HepG2 (cell line): ENCODE measurements around the gene SLC38A3. TPM values are rescaled to one million over a fixed set of nuclear protein-coding genes. Genes with fewer than 3 reads are reported as not detected.

Experiments used
- AGO1 ChIP-seq: fragments of 200-400 bp; formaldehyde crosslinking; IDR thresholded peaks from 2 replicates; pipeline ENCODE4 v1.6.1; 2017; ENCODE audit warnings: mild to moderate bottlenecking, low read depth, low read length, moderate library complexity; ENCODE audit not compliant: poor library complexity, severe bottlenecking
- ATF7-NPFF ChIP-seq: sonication (generic); formaldehyde crosslinking; IDR thresholded peaks from 2 replicates; pipeline ENCODE4 v1.8.1; 2023; ENCODE audit warnings: mild to moderate bottlenecking, low read depth, missing genetic modification reagents, moderate library complexity
- GLI4 ChIP-seq: sonication (generic); formaldehyde crosslinking; IDR thresholded peaks from 2 replicates; pipeline ENCODE4 v1.5.1; 2020; ENCODE audit warnings: missing genetic modification reagents, mild to moderate bottlenecking, moderate library complexity, borderline replicate concordance
- HOXA3 ChIP-seq: sonication (generic); formaldehyde crosslinking; IDR thresholded peaks from 2 replicates; pipeline ENCODE4 v1.5.0; 2020; ENCODE audit warnings: missing genetic modification reagents
- KDM3A ChIP-seq: IDR thresholded peaks from 2 replicates; pipeline ENCODE4 v1.6.1; 2018; ENCODE audit warnings: low read depth, missing compliant biosample characterization
- KMT2B ChIP-seq: IDR thresholded peaks from 2 replicates; pipeline ENCODE4 v1.6.1; 2016; ENCODE audit warnings: missing genetic modification reagents, missing compliant biosample characterization
- MTA3 ChIP-seq: sonication (generic); formaldehyde crosslinking; IDR thresholded peaks from 2 replicates; pipeline ENCODE4 v1.4.0; 2020; ENCODE audit warnings: missing genetic modification reagents
- NFE2L1 ChIP-seq: sonication (generic); formaldehyde crosslinking; IDR thresholded peaks from 2 replicates; pipeline ENCODE4 v1.4.0; 2020; ENCODE audit warnings: missing genetic modification reagents, mild to moderate bottlenecking, borderline replicate concordance
- NR2C2 ChIP-seq: sonication (generic); formaldehyde crosslinking; IDR thresholded peaks from 2 replicates; pipeline ENCODE4 v1.4.0; 2020; ENCODE audit warnings: missing genetic modification reagents, mild to moderate bottlenecking, moderate library complexity, borderline replicate concordance
- PLRG1 ChIP-seq: fragments of 450-650 bp; conservative IDR thresholded peaks from 2 replicates; pipeline ENCODE4 v1.6.1; 2016
- REPIN1 ChIP-seq: sonication (generic); formaldehyde crosslinking; IDR thresholded peaks from 2 replicates; pipeline ENCODE4 v1.8.0; 2022; ENCODE audit warnings: missing genetic modification reagents, low read depth, mild to moderate bottlenecking, borderline replicate concordance
- SOX6 ChIP-seq, 2 experiments: fragments of 450-650 bp in 1 of 2; sonication (generic) in 1 of 2; formaldehyde crosslinking in 1 of 2; IDR thresholded peaks; 2 replicates each; pipeline versions ENCODE4 v1.4.0 to v1.6.1; 2017 to 2020; ENCODE audit warnings: antibody characterized with exemption in 1 of 2, mild to moderate bottlenecking in 1 of 2, missing genetic modification reagents in 1 of 2
- SRSF1 ChIP-seq: fragments of 200-400 bp; formaldehyde crosslinking; optimal IDR thresholded peaks from 2 replicates; pipeline ENCODE3; 2017; ENCODE audit warnings: mild to moderate bottlenecking, low read depth, low read length, moderate library complexity
- TEAD3 ChIP-seq: optimal IDR thresholded peaks from 2 replicates; pipeline ENCODE3; 2016; ENCODE audit warnings: borderline replicate concordance
- ZKSCAN1 ChIP-seq: fragments of 150-350 bp; IDR thresholded peaks from 2 replicates; pipeline ENCODE4 v1.6.1; 2014; ENCODE audit warnings: low read length
- ZNF253 ChIP-seq: sonication (generic); formaldehyde crosslinking; IDR thresholded peaks from 2 replicates; pipeline ENCODE4 v1.8.0; 2022; ENCODE audit warnings: mild to moderate bottlenecking, missing genetic modification reagents, borderline replicate concordance
- ZNF552 ChIP-seq: sonication (generic); formaldehyde crosslinking; IDR thresholded peaks from 2 replicates; pipeline ENCODE4 v1.9.0; 2022; ENCODE audit warnings: missing genetic modification reagents, mild to moderate bottlenecking, borderline replicate concordance
- ZNF619 ChIP-seq: sonication (generic); formaldehyde crosslinking; IDR thresholded peaks from 2 replicates; pipeline ENCODE4 v1.4.0; 2020; ENCODE audit warnings: mild to moderate bottlenecking, missing genetic modification reagents
- ZZZ3 ChIP-seq: sonication (generic); formaldehyde crosslinking; IDR thresholded peaks from 2 replicates; pipeline ENCODE4 v1.4.0; 2020; ENCODE audit warnings: missing genetic modification reagents, mild to moderate bottlenecking, borderline replicate concordance
- polyA plus RNA-seq, 8 experiments: library from polyadenylated mRNA; depleted of rRNA in 3 of 8; stranded (reverse) in 7 of 8; unstranded in 1 of 8; fragments of >200 nt; fragmentation: Illumina TruSeq in 4 of 8; extraction: Trizol in 4 of 8; gene quantifications; 2 replicates each; pipeline versions ENCODE4 v1.2.1 to v1.2.3, GENCODE V29; 2011 to 2016; ENCODE audit warnings: low read depth in 4 of 8, missing spikeins in 1 of 8, mixed read lengths in 1 of 8; ENCODE audit not compliant: insufficient read depth in 1 of 8
- total RNA-seq, 5 experiments: library from RNA; depleted of rRNA; stranded (reverse); fragments of >200 nt; fragmentation: Illumina TruSeq; extraction: Trizol; gene quantifications; 2 replicates each; pipeline ENCODE4 v1.2.3, GENCODE V29; 2016; ENCODE audit warnings: low read depth in 1 of 5
- TF ChIP-seq, protein P1 (sequence below): sonication (generic); formaldehyde crosslinking; IDR thresholded peaks from 2 replicates; pipeline ENCODE4 v1.4.0; 2020; ENCODE audit warnings: missing genetic modification reagents, borderline replicate concordance
- TF ChIP-seq, protein P2 (sequence below): sonication (generic); formaldehyde crosslinking; IDR thresholded peaks from 2 replicates; pipeline ENCODE4 v1.8.1; 2023; ENCODE audit warnings: mild to moderate bottlenecking, missing genetic modification reagents
- TF ChIP-seq, protein P3 (sequence below): sonication (generic); formaldehyde crosslinking; IDR thresholded peaks from 2 replicates; pipeline ENCODE4 v1.4.0; 2020; ENCODE audit warnings: missing genetic modification reagents

The SLC38A3 gene
- total and polyA plus RNA-seq, 2 of the 13 experiments (the other 11 are each of a cell fraction or from before 2014, with no cell fraction given) = 29.8 to 164 TPM

DNA sequence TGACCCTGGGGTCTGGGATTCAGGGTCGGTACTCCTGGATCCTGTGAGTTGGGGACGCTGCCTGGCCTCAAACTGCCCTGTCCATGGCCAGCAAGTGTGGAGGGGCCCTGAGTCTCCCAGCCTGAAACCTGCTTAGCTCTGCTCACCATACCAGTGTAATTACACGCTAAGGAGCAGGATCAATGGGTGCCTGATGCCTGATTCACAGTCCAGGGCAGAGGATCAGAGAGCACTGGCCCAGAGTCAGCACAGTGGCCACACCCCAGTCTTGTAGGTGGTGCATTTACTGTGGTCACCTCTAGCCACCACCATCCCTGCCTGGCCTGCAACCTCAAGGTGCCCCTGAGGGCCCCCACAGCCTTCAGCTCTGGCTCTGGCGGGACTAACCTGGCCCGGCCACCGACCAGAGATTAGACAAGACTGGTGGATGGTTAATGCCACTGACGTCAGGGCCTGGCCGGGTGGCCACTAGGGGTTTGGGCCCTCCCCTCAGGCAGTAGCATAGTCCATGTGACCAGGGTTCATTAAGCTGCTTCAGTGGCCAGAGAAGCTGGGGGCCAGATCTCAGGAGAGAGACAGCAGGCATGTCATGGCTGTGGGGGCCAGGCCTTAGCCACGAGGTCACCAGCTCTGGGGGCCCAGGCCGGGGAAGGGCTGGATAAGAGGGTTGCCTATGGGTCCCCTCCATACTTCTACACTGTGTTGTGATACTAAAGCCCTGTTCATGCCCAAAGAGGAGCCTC, 3.3 kb upstream of the SLC38A3 start (continued):
- TF ChIP-seq KMT2B (no peak), ZNF552 (CRISPR knock-in tag) (no peak), ATF7-NPFF (CRISPR knock-in tag) (0 out of 2 replicates have a peak, but pooled peaks have one; percentile 7), AGO1 (no peak), REPIN1 (no peak), NFE2L1 (CRISPR knock-in tag) (no peak), PLRG1 (no peak), ZKSCAN1 (no peak), MTA3 (no peak), NR2C2 (CRISPR knock-in tag) (no peak), HOXA3 (CRISPR knock-in tag) (peak; percentile 56), SRSF1 (no peak), GLI4 (no peak), KDM3A (peak; percentile 69), SOX6 (IDR thresholded peaks at IDR 0.05) (no peak), SOX6 (CRISPR knock-in tag; IDR thresholded peaks at IDR 0.05) (peak; percentile 25), ZNF253 (CRISPR knock-in tag) (no peak), TEAD3 (CRISPR knock-in tag) (peak; percentile 40), ZZZ3 (CRISPR knock-in tag) (no peak), ZNF619 (no peak)
- TF ChIP-seq, protein P1, sequence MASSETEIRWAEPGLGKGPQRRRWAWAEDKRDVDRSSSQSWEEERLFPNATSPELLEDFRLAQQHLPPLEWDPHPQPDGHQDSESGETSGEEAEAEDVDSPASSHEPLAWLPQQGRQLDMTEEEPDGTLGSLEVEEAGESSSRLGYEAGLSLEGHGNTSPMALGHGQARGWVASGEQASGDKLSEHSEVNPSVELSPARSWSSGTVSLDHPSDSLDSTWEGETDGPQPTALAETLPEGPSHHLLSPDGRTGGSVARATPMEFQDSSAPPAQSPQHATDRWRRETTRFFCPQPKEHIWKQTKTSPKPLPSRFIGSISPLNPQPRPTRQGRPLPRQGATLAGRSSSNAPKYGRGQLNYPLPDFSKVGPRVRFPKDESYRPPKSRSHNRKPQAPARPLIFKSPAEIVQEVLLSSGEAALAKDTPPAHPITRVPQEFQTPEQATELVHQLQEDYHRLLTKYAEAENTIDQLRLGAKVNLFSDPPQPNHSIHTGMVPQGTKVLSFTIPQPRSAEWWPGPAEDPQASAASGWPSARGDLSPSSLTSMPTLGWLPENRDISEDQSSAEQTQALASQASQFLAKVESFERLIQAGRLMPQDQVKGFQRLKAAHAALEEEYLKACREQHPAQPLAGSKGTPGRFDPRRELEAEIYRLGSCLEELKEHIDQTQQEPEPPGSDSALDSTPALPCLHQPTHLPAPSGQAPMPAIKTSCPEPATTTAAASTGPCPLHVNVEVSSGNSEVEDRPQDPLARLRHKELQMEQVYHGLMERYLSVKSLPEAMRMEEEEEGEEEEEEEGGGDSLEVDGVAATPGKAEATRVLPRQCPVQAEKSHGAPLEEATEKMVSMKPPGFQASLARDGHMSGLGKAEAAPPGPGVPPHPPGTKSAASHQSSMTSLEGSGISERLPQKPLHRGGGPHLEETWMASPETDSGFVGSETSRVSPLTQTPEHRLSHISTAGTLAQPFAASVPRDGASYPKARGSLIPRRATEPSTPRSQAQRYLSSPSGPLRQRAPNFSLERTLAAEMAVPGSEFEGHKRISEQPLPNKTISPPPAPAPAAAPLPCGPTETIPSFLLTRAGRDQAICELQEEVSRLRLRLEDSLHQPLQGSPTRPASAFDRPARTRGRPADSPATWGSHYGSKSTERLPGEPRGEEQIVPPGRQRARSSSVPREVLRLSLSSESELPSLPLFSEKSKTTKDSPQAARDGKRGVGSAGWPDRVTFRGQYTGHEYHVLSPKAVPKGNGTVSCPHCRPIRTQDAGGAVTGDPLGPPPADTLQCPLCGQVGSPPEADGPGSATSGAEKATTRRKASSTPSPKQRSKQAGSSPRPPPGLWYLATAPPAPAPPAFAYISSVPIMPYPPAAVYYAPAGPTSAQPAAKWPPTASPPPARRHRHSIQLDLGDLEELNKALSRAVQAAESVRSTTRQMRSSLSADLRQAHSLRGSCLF = no peak
- TF ChIP-seq, protein P2, sequence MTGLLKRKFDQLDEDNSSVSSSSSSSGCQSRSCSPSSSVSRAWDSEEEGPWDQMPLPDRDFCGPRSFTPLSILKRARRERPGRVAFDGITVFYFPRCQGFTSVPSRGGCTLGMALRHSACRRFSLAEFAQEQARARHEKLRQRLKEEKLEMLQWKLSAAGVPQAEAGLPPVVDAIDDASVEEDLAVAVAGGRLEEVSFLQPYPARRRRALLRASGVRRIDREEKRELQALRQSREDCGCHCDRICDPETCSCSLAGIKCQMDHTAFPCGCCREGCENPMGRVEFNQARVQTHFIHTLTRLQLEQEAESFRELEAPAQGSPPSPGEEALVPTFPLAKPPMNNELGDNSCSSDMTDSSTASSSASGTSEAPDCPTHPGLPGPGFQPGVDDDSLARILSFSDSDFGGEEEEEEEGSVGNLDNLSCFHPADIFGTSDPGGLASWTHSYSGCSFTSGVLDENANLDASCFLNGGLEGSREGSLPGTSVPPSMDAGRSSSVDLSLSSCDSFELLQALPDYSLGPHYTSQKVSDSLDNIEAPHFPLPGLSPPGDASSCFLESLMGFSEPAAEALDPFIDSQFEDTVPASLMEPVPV (CRISPR knock-in tag) = 0 out of 2 replicates have a peak, but pooled peaks have one; percentile 9
- TF ChIP-seq, protein P3, sequence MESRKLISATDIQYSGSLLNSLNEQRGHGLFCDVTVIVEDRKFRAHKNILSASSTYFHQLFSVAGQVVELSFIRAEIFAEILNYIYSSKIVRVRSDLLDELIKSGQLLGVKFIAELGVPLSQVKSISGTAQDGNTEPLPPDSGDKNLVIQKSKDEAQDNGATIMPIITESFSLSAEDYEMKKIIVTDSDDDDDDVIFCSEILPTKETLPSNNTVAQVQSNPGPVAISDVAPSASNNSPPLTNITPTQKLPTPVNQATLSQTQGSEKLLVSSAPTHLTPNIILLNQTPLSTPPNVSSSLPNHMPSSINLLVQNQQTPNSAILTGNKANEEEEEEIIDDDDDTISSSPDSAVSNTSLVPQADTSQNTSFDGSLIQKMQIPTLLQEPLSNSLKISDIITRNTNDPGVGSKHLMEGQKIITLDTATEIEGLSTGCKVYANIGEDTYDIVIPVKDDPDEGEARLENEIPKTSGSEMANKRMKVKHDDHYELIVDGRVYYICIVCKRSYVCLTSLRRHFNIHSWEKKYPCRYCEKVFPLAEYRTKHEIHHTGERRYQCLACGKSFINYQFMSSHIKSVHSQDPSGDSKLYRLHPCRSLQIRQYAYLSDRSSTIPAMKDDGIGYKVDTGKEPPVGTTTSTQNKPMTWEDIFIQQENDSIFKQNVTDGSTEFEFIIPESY = no peak
